Gastrocnemius medialis (tissue), 4 donors: ENCODE data around the gene TMPRSS2. TPM values are rescaled to one million over a fixed set of nuclear protein-coding genes. Genes with fewer than 3 reads are reported as not detected.
"Not testable (repeated sequence)": the region's sequence is repeated elsewhere in the genome, so short reads cannot be mapped to it uniquely, and the experiment has no call there.

ENCODE experiments used
- ATAC-seq, 2 donors: fragments of 150-250 bp; one replicate each; pipeline ENCODE4 v1.9.1; 2016
- DNase-seq, 2 donors: peaks; one replicate each; pipeline ENCODE4 v3.0.0-alpha.2; 2019
- H3K27ac ChIP-seq, 4 donors: fragments of 200-600 bp; sonication (generic); 1 replicate in 1 of 4; 2 replicates in 3 of 4; pipeline ENCODE4 v1.5.1; 2016 to 2018; ENCODE audit warnings: mild to moderate bottlenecking in 2 of 4, moderate library complexity in 1 of 4
- H3K27me3 ChIP-seq, 3 donors: fragments of 200-600 bp; sonication (generic) in 2 of 3; 1 replicate in 1 of 3; 2 replicates in 2 of 3; pipeline versions ENCODE4 v1.5.1 to v1.6.0; 2016 to 2019; ENCODE audit warnings: mild to moderate bottlenecking in 1 of 3, moderate library complexity in 1 of 3
- H3K36me3 ChIP-seq, 2 donors: fragments of 200-600 bp; sonication (generic) in 1 of 2; one replicate each; pipeline ENCODE4 v1.5.1; 2017 to 2018
- H3K4me1 ChIP-seq, 2 donors: fragments of 200-600 bp; sonication (generic) in 1 of 2; one replicate each; pipeline ENCODE4 v1.5.1; 2016 to 2017; ENCODE audit warnings: mild to moderate bottlenecking in 2 of 2
- H3K4me3 ChIP-seq, 4 donors: fragments of 200-600 bp; sonication (generic) in 3 of 4; 1 replicate in 1 of 4; 2 replicates in 3 of 4; pipeline ENCODE4 v1.5.1; 2016 to 2019; ENCODE audit warnings: mild to moderate bottlenecking in 2 of 4
- H3K9me3 ChIP-seq, 3 donors: fragments of 200-600 bp; sonication (generic) in 2 of 3; 1 replicate in 1 of 3; 2 replicates in 2 of 3; pipeline ENCODE4 v1.5.1; 2016 to 2019
- POLR2A ChIP-seq, 2 donors: fragments of 450-650 bp; IDR thresholded peaks; one replicate each; pipeline ENCODE4 v1.6.1; 2017; ENCODE audit warnings: antibody characterized with exemption in 2 of 2, mild to moderate bottlenecking in 2 of 2, moderate library complexity in 2 of 2
- in situ Hi-C, 4 donors: fragments of 200-750 bp; cut with MboI; loops; one replicate each; pipeline versions ENCODE4 v1.15.0 to v1.8.0; 2017; ENCODE audit warnings: low sequenced_read_pairs in 4 of 4
- intact Hi-C: fragments of 100-400 bp; cut with DNase I; formaldehyde crosslinking; loops from one replicate; pipeline ENCODE4 v1.15.1; 2023; ENCODE audit warnings: low total_unique reads
- total RNA-seq, 4 donors: library from RNA; depleted of rRNA; stranded (reverse); fragments of >200 nt; gene quantifications; one replicate each; pipeline versions ENCODE4 v1.1.0 to v1.2.3, GENCODE V29; 2016
- TF ChIP-seq, protein P1 (sequence below), 5 experiments: fragments of 450-650 bp in 3 of 5; fragments of 200-600 bp in 2 of 5; sonication (generic) in 2 of 5; IDR thresholded peaks in 4 of 5; conservative IDR thresholded peaks in 1 of 5; 1 replicate in 4 of 5; 2 replicates in 1 of 5; pipeline ENCODE4 v1.5.1; 2016 to 2019; ENCODE audit warnings: antibody characterized with exemption in 5 of 5, mild to moderate bottlenecking in 3 of 5, moderate library complexity in 3 of 5

TMPRSS2 gene
- total RNA-seq, 4 donors from 2014 or later = 0.09 to 1.2 TPM; not detected in 2

DNA sequence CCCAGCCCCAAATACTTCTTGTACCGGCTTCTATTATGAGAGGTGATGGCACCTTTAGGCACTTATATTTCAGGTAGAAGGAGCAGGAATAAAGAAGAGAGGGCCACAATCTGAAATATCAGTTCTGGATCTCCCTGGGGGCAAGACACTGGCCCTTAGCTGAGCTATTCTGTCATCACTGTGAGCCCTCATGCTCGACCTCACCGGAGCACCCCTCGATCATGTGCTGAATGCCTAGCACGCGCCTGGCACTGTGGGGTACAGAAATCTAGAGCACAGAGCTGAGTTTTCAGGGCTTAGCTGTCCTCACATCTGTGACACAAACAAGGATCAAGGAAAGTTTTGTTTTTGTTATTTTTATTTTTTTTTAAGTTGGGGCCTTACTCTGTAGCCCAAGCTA, 89.6 kb downstream of the TMPRSS2 start:
- TF ChIP-seq, protein P1, sequence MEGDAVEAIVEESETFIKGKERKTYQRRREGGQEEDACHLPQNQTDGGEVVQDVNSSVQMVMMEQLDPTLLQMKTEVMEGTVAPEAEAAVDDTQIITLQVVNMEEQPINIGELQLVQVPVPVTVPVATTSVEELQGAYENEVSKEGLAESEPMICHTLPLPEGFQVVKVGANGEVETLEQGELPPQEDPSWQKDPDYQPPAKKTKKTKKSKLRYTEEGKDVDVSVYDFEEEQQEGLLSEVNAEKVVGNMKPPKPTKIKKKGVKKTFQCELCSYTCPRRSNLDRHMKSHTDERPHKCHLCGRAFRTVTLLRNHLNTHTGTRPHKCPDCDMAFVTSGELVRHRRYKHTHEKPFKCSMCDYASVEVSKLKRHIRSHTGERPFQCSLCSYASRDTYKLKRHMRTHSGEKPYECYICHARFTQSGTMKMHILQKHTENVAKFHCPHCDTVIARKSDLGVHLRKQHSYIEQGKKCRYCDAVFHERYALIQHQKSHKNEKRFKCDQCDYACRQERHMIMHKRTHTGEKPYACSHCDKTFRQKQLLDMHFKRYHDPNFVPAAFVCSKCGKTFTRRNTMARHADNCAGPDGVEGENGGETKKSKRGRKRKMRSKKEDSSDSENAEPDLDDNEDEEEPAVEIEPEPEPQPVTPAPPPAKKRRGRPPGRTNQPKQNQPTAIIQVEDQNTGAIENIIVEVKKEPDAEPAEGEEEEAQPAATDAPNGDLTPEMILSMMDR (IDR thresholded peaks at IDR 0.05 in 4 of 5, conservative IDR thresholded peaks at IDR 0.05 in 1 of 5) = no peak
- TF ChIP-seq POLR2A (IDR thresholded peaks at IDR 0.05) = no peak

GRCh38 chr21:41417505-41417904, 90.5 kb downstream of the TMPRSS2 start:
- H3K4me3 ChIP-seq, H3K9me3 ChIP-seq, H3K36me3 ChIP-seq, ATAC-seq, in situ Hi-C loops, DNase-seq, H3K4me1 ChIP-seq, H3K27me3 ChIP-seq, intact Hi-C loops, H3K27ac ChIP-seq: not testable (repeated sequence)

More for the DNA sequence above, 89.6 kb downstream of the TMPRSS2 start:
- Histone ChIP-seq H3K9me3 (no peaks in the 10 kb centered on the region), H3K4me3 (no peak overlapping the region), H3K36me3 (no peaks in the 10 kb centered on the region), H3K27me3 (no peaks in the 10 kb centered on the region), H3K4me1 (no peaks in the 10 kb centered on the region), H3K27ac (no peak overlapping the region)
- DNase-seq (no peak), ATAC-seq (no peak)
- intact Hi-C loops (no loop called here), in situ Hi-C loops (no loop called here)

Other genes starting within 250 kb of the TMPRSS2 start
- not detected for gene FAM3B, start 191.4 kb downstream of the TMPRSS2 start, total RNA-seq
- gene MX2, start 146.1 kb downstream of the TMPRSS2 start, total RNA-seq = 1 to 10 TPM; 1.1 to 6.8 (median 2.2) TPM
- 1 to 10 TPM; 2.5 to 10.0 (median 5.7) TPM for gene MX1, start 81.9 kb downstream of the TMPRSS2 start, total RNA-seq